AG04449 (cell line): Measurements from ENCODE around the gene SOWAHA.
A peak's percentile ranks its signal among the peaks of the same experiment; 100 is the strongest.

Experiments used
- CTCF ChIA-PET: fragments of 350-600 bp; formaldehyde crosslinking; extraction: SDS; loops from one replicate; lab custom pipeline; 2021; ENCODE audit warnings: antibody characterized with exemption; lab: Yijun Ruan, JAX
- POLR2A ChIA-PET: fragments of 400-600, 350-600 bp; formaldehyde crosslinking; extraction: SDS; loops from one replicate; lab custom pipeline; 2020; ENCODE audit warnings: antibody characterized with exemption, inconsistent platforms; lab: Yijun Ruan, JAX
- DNase-seq: peaks from one replicate; pipeline ENCODE4 v3.0.0-alpha.2; 2010; ENCODE audit warnings: low read depth, low spot score
- H3K4me3 ChIP-seq: 2 replicates; pipeline ENCODE4 v1.5.1; 2011; ENCODE audit warnings: low read depth, mild to moderate bottlenecking, control low read depth, low read length
- TF ChIP-seq, protein P1 (sequence below): IDR thresholded peaks from one replicate; pipeline ENCODE4 v1.5.1; 2011; ENCODE audit warnings: mild to moderate bottlenecking, moderate library complexity, low read length, control low read depth, inconsistent platforms; ENCODE audit not compliant: insufficient read depth; ENCODE audit errors: missing control alignments

SOWAHA gene

GRCh38 chr5:132808448-132808847, 4.7 kb upstream of the SOWAHA start:
- DNase-seq: no peak
- POLR2A ChIA-PET: interaction anchor here (0.5 kb wide), 1 partner anchor 18 kb away, joined by 3 read pairs; no protein-coding TSS in a partner anchor
- CTCF ChIA-PET: interaction anchor here (2.6 to 5.8 kb wide), 3 partner anchors 11 to 53 kb away, joined by 8 to 74 read pairs (median 12); no protein-coding TSS in a partner anchor
- TF ChIP-seq, protein P1, sequence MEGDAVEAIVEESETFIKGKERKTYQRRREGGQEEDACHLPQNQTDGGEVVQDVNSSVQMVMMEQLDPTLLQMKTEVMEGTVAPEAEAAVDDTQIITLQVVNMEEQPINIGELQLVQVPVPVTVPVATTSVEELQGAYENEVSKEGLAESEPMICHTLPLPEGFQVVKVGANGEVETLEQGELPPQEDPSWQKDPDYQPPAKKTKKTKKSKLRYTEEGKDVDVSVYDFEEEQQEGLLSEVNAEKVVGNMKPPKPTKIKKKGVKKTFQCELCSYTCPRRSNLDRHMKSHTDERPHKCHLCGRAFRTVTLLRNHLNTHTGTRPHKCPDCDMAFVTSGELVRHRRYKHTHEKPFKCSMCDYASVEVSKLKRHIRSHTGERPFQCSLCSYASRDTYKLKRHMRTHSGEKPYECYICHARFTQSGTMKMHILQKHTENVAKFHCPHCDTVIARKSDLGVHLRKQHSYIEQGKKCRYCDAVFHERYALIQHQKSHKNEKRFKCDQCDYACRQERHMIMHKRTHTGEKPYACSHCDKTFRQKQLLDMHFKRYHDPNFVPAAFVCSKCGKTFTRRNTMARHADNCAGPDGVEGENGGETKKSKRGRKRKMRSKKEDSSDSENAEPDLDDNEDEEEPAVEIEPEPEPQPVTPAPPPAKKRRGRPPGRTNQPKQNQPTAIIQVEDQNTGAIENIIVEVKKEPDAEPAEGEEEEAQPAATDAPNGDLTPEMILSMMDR: no peak
- no peak overlapping the region for H3K4me3 ChIP-seq

DNA sequence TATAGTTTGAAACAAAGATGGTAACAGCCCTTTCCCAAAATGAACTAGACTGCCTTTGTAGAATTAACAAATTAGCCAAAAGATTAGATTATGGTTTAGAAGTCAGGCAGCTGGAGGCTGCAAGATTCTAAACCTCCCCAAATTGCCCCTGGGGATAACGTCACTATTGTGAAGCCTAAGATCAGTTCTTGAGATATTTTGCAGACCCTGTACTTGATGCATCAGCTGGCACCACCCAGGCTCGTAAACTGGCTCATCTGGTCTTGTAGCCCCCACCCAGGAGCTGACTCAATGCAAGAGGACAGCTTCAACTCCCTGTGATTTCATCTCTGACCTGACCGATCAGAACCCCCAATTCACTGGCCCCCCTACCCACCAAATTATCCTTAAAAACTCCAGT, 4.2 kb upstream of the SOWAHA start:
- CTCF ChIA-PET: interaction anchor here (0.7 to 5.8 kb wide), 6 partner anchors 8 to 282 kb away, joined by 3 to 74 read pairs (median 7); no protein-coding TSS in a partner anchor
- TF ChIP-seq, protein P1: no peak
- no peak for DNase-seq
- no peak overlapping the region for H3K4me3 ChIP-seq
- POLR2A ChIA-PET: no interaction called here

- H3K4me3 ChIP-seq: no peak overlapping the region
- ChIA-PET CTCF (interaction anchor here (0.8 to 5.8 kb wide), 6 partner anchors 9 to 73 kb away, joined by 3 to 74 read pairs (median 7); no protein-coding TSS in a partner anchor), POLR2A (no interaction called here)
- no peak for DNase-seq
- TF ChIP-seq, protein P1: no peak
These were observed 2.5 kb upstream of the SOWAHA start for GRCh38 chr5:132810605-132811004.

DNA sequence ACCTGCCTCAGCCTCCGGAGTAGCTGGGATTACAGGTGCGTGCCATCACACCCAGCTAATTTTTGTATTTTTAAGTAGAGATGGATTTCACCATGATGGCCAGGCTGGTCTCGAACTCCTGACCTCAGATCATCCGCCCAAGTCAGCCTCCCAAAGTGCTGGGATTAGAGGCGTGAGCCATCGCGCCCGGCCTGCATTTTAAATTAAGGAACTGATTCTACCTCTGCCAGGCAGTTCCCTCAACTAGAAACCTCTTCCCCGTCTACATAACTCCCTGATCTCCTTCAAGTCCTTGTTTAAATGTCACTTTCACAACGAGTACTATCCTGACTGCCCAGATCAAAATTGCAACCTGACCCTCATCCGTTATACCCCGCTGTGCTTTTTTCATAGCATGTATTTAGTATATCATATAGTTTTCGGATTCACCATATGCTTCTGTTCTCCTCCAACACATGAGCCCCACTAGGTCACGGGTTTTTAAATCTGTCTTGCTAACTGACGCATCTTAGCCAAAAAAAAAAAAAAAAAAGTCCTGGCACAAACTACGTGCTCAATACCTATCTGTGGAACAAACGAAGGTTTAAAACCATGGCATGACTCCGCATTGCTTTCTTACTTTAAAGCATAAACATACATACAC, 858 bp upstream of the SOWAHA start:
- ChIA-PET POLR2A (interaction anchor here (0.6 kb wide), 1 partner anchor 11 kb away, joined by 4 read pairs; no protein-coding TSS in a partner anchor), CTCF (interaction anchor here (2.7 to 5.8 kb wide), 2 partner anchors 7 to 29 kb away, joined by 8 to 74 read pairs; no protein-coding TSS in a partner anchor)
- TF ChIP-seq, protein P1: no peak
- H3K4me3 ChIP-seq: no peak overlapping the region
- DNase-seq: no peak

DNA sequence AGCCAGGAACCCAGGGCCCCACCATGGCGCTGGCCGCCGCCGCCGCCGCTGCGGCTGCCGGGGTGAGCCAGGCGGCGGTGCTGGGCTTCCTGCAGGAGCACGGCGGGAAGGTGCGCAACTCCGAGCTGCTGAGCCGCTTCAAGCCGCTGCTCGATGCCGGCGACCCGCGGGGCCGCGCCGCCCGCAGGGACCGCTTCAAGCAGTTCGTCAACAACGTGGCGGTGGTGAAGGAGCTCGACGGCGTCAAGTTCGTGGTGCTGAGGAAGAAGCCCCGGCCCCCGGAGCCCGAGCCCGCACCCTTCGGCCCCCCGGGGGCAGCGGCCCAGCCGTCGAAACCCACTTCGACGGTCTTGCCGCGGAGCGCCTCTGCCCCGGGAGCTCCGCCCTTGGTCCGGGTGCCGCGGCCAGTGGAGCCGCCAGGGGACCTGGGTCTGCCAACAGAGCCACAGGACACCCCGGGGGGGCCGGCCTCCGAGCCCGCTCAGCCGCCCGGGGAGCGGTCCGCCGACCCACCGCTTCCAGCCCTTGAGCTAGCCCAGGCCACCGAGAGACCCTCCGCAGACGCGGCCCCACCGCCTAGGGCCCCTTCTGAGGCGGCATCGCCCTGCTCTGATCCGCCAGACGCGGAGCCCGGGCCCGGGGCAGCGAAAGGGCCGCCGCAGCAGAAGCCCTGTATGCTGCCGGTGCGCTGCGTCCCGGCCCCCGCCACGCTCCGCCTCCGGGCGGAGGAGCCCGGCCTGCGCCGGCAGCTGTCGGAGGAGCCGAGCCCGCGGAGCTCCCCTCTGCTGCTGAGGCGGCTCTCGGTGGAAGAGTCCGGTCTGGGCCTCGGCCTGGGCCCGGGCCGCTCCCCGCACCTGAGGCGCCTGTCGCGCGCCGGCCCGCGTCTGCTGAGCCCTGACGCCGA, 749 bp downstream of the SOWAHA start:
- DNase-seq: no peak
- H3K4me3 ChIP-seq: peak overlapping the region; percentile 20
- TF ChIP-seq, protein P1: no peak
- CTCF ChIA-PET: interaction anchor here (1.1 to 14.0 kb wide), 7 partner anchors 16 to 427 kb away, joined by 4 to 317 read pairs (median 5); partner anchors contain the start of genes CCNI2 and SHROOM1
- POLR2A ChIA-PET: no interaction called here
